HCT116 (cell line): ENCODE results near the gene GK2.

Experiments
- ATF3 ChIP-seq: IDR thresholded peaks from 2 replicates; pipeline ENCODE4 v1.6.1; 2012
- CTCF ChIP-seq, 3 experiments: fragments of 200-600 bp in 1 of 3; sonication (generic) in 1 of 3; IDR thresholded peaks in 2 of 3; conservative IDR thresholded peaks in 1 of 3; 2 replicates each; pipeline ENCODE4 v1.5.1; 2012 to 2017; ENCODE audit warnings: low read depth in 2 of 3, low read length in 2 of 3, antibody characterized with exemption in 1 of 3, borderline replicate concordance in 1 of 3, control low read depth in 1 of 3, mild to moderate bottlenecking in 1 of 3, mixed read lengths in 1 of 3, mixed run types in 1 of 3, moderate library complexity in 1 of 3; ENCODE audit not compliant: insufficient read depth in 1 of 3
- EGR1 ChIP-seq: IDR thresholded peaks from 2 replicates; pipeline ENCODE4 v1.6.1; 2012; ENCODE audit warnings: low read depth
- EZH2 ChIP-seq: fragments of 200-600 bp; sonication (generic); IDR thresholded peaks from 2 replicates; pipeline ENCODE4 v1.6.1; 2017; ENCODE audit warnings: antibody characterized with exemption, mixed run types
- EZH2phosphoT487 ChIP-seq: fragments of 200-600 bp; IDR thresholded peaks from 2 replicates; pipeline ENCODE4 v1.6.1; 2018; ENCODE audit warnings: antibody characterized with exemption, borderline replicate concordance
- POLR2A ChIP-seq: IDR thresholded peaks from 2 replicates; pipeline ENCODE4 v1.7.0; 2011; ENCODE audit warnings: borderline replicate concordance; ENCODE audit not compliant: insufficient read depth, insufficient read length; ENCODE audit errors: extremely low read depth
- POLR2AphosphoS5 ChIP-seq: IDR thresholded peaks from 2 replicates; pipeline ENCODE4 v1.6.1; 2011; ENCODE audit warnings: mild to moderate bottlenecking, low read depth, low read length, moderate library complexity
- ZNF274 ChIP-seq: fragments of 200-500 bp; sonication (Bioruptor generic); IDR thresholded peaks from 2 replicates; pipeline ENCODE4 v1.6.1; 2014; ENCODE audit warnings: mild to moderate bottlenecking, low read depth, low read length, inconsistent platforms

- no peak for TF ChIP-seq POLR2AphosphoS5
- no peak for TF ChIP-seq CTCF (IDR thresholded peaks at IDR 0.05 in 2 of 3, conservative IDR thresholded peaks at IDR 0.05 in 1 of 3; ENCODE audit: borderline replicate concordance in 1 of 3, insufficient read depth in 1 of 3, low read depth in 2 of 3, low read length in 2 of 3)
- no peak for TF ChIP-seq POLR2A
- TF ChIP-seq EZH2: no peak
- no peak for TF ChIP-seq ATF3
- no peak for TF ChIP-seq EGR1
- no peak for TF ChIP-seq EZH2phosphoT487
- no peak for TF ChIP-seq ZNF274
Measured at GRCh38 chr4:79364061-79364460, 44.0 kb downstream of the GK2 start.
